H9 (cell line): Measurements from ENCODE around the gene PLEKHJ1. TPM values are rescaled to one million over a fixed set of nuclear protein-coding genes. Genes with fewer than 3 reads are reported as not detected.

ENCODE experiments used
- DNase-seq: peaks from one replicate; pipeline ENCODE4 v3.0.0-alpha.2; 2017
- H2AFZ ChIP-seq: one replicate; pipeline ENCODE4 v1.6.1; 2013; ENCODE audit warnings: mild to moderate bottlenecking, low read length, control low read depth, moderate library complexity
- H2AK5ac ChIP-seq: 2 replicates; pipeline ENCODE4 v1.6.1; 2013; ENCODE audit warnings: low read length, control low read depth, mixed read lengths; ENCODE audit not compliant: insufficient read length
- H2BK120ac ChIP-seq: one replicate; pipeline ENCODE4 v1.6.1; 2013; ENCODE audit warnings: low read depth, mild to moderate bottlenecking, low read length, control low read depth, inconsistent platforms; ENCODE audit not compliant: poor library complexity, severe bottlenecking
- H2BK12ac ChIP-seq: 2 replicates; pipeline ENCODE4 v1.6.1; 2013; ENCODE audit warnings: low read length, control low read depth, mixed read lengths, low read depth; ENCODE audit not compliant: insufficient read length
- H2BK15ac ChIP-seq: 2 replicates; pipeline ENCODE4 v1.6.1; 2013; ENCODE audit warnings: low read depth, low read length, control low read depth
- H2BK20ac ChIP-seq: one replicate; pipeline ENCODE4 v1.6.1; 2013; ENCODE audit warnings: low read depth, mild to moderate bottlenecking, low read length, control low read depth, inconsistent platforms; ENCODE audit not compliant: poor library complexity, severe bottlenecking
- H2BK5ac ChIP-seq: 2 replicates; pipeline ENCODE4 v1.6.1; 2013; ENCODE audit warnings: low read length, control low read depth, mixed read lengths; ENCODE audit not compliant: insufficient read length
- H3K14ac ChIP-seq: 2 replicates; pipeline ENCODE4 v1.6.1; 2013; ENCODE audit warnings: low read length, control low read depth; ENCODE audit not compliant: insufficient read depth
- H3K18ac ChIP-seq: 2 replicates; pipeline ENCODE4 v1.6.1; 2013; ENCODE audit warnings: low read depth, mild to moderate bottlenecking, mixed read lengths, low read length, control low read depth; ENCODE audit not compliant: insufficient read length
- H3K23ac ChIP-seq: 2 replicates; pipeline ENCODE4 v1.6.1; 2013; ENCODE audit warnings: low read length, control low read depth, mixed read lengths, low read depth; ENCODE audit not compliant: insufficient read length
- H3K23me2 ChIP-seq: 2 replicates; pipeline ENCODE4 v1.6.1; 2013; ENCODE audit warnings: low read depth, mild to moderate bottlenecking, mixed read lengths, low read length, control low read depth; ENCODE audit not compliant: insufficient read length, poor library complexity, severe bottlenecking
- H3K27ac ChIP-seq: 2 replicates; pipeline ENCODE4 v1.5.1; 2013; ENCODE audit warnings: low read length, control low read depth, mixed read lengths, low read depth; ENCODE audit not compliant: insufficient read length
- H3K27me3 ChIP-seq: 2 replicates; pipeline ENCODE4 v1.6.1; 2013; ENCODE audit warnings: low read length, control low read depth, inconsistent platforms; ENCODE audit not compliant: insufficient read depth
- H3K4ac ChIP-seq: 2 replicates; pipeline ENCODE4 v1.6.1; 2013; ENCODE audit warnings: low read depth, mild to moderate bottlenecking, control low read depth, inconsistent platforms, low read length, moderate library complexity
- H3K4me1 ChIP-seq: 2 replicates; pipeline ENCODE4 v1.6.1; 2013; ENCODE audit warnings: low read length, control low read depth, inconsistent platforms; ENCODE audit not compliant: insufficient read depth
- H3K4me2 ChIP-seq: 2 replicates; pipeline ENCODE4 v1.6.1; 2013; ENCODE audit warnings: low read length, control low read depth, mixed read lengths; ENCODE audit not compliant: insufficient read length, insufficient read depth
- H3K56ac ChIP-seq: 2 replicates; pipeline ENCODE4 v1.6.1; 2013; ENCODE audit warnings: low read depth, mild to moderate bottlenecking, mixed read lengths, low read length, control low read depth; ENCODE audit not compliant: insufficient read length
- H3K79me1 ChIP-seq: 2 replicates; pipeline ENCODE4 v1.6.1; 2013; ENCODE audit warnings: low read depth, mild to moderate bottlenecking, moderate library complexity, low read length, control low read depth, inconsistent platforms; ENCODE audit not compliant: insufficient read depth, poor library complexity, severe bottlenecking
- H3K79me2 ChIP-seq: 2 replicates; pipeline ENCODE4 v1.6.1; 2013; ENCODE audit warnings: low read length, control low read depth, inconsistent platforms; ENCODE audit not compliant: insufficient read depth
- H3K9ac ChIP-seq: 2 replicates; pipeline ENCODE4 v1.6.1; 2013; ENCODE audit warnings: low read length, control low read depth, mixed read lengths; ENCODE audit not compliant: insufficient read length; ENCODE audit errors: extremely low read depth
- H3K9me3 ChIP-seq: one replicate; pipeline ENCODE4 v1.6.1; 2013; ENCODE audit warnings: low read depth, low read length, inconsistent platforms; ENCODE audit not compliant: control insufficient read depth
- H3T11ph ChIP-seq: one replicate; pipeline ENCODE4 v1.6.1; 2013; ENCODE audit warnings: mild to moderate bottlenecking, low read length, control low read depth, inconsistent platforms
- H4K20me1 ChIP-seq: one replicate; pipeline ENCODE4 v1.6.1; 2013; ENCODE audit not compliant: control insufficient read depth, insufficient read length, insufficient read depth
- H4K5ac ChIP-seq: 2 replicates; pipeline ENCODE4 v1.6.1; 2013; ENCODE audit warnings: low read depth, mild to moderate bottlenecking, mixed read lengths, low read length, control low read depth; ENCODE audit not compliant: insufficient read length
- H4K8ac ChIP-seq: replicated peaks from 2 replicates; pipeline ENCODE4 v1.6.1; 2013; ENCODE audit warnings: low read length, control low read depth, mixed read lengths, low read depth; ENCODE audit not compliant: insufficient read length
- H4K91ac ChIP-seq: 2 replicates; pipeline ENCODE4 v1.6.1; 2013; ENCODE audit warnings: low read depth, mild to moderate bottlenecking, moderate library complexity, mixed read lengths, low read length, control low read depth; ENCODE audit not compliant: insufficient read length
- H3K27ac Mint-ChIP-seq, 3 experiments: 2 replicates in 2 of 3; 3 replicates in 1 of 3; pipeline ENCODE4 v1.8.0; 2020 to 2021; ENCODE audit warnings: mixed read lengths in 3 of 3, mild to moderate bottlenecking in 1 of 3, moderate library complexity in 1 of 3
- H3K27me3 Mint-ChIP-seq: 2 replicates; pipeline ENCODE4 v1.8.0; 2021; ENCODE audit warnings: low read depth, mild to moderate bottlenecking, moderate library complexity, mixed read lengths
- H3K36me3 Mint-ChIP-seq, 3 experiments: 2 replicates in 2 of 3; 3 replicates in 1 of 3; pipeline ENCODE4 v1.8.0; 2020 to 2021; ENCODE audit warnings: low read depth in 3 of 3, mixed read lengths in 3 of 3; ENCODE audit not compliant: insufficient read depth in 1 of 3
- H3K4me1 Mint-ChIP-seq, 2 experiments: 2 replicates each; pipeline ENCODE4 v1.8.0; 2020; ENCODE audit warnings: mixed read lengths in 2 of 2
- H3K4me3 Mint-ChIP-seq, 2 experiments: 2 replicates in 1 of 2; 3 replicates in 1 of 2; pipeline ENCODE4 v1.8.0; 2020 to 2021; ENCODE audit warnings: mild to moderate bottlenecking in 2 of 2, mixed read lengths in 2 of 2, moderate library complexity in 1 of 2
- H3K9me3 Mint-ChIP-seq, 2 experiments: 2 replicates in 1 of 2; 3 replicates in 1 of 2; pipeline ENCODE4 v1.8.0; 2020; ENCODE audit warnings: mild to moderate bottlenecking in 2 of 2, mixed read lengths in 2 of 2, moderate library complexity in 1 of 2
- CTCF ChIP-seq: fragments of 200-600 bp; sonication (generic); conservative IDR thresholded peaks from 3 replicates; pipeline ENCODE4 v1.8.0; 2021; ENCODE audit warnings: antibody characterized with exemption, mild to moderate bottlenecking
- WGBS: extraction: QIAGEN DNeasy Blood & Tissue Kit; methylation state at CpG from one replicate; pipeline ENCODE4 v1.1.7; 2013; ENCODE audit warnings: missing lambda C conversion rate, low lambda C conversion rate, mixed read lengths; ENCODE audit not compliant: insufficient read length; ENCODE audit errors: extremely low coverage; 5-methylcytosine and 5-hydroxymethylcytosine counted together
- total RNA-seq: library from RNA; stranded (reverse); gene quantifications from 2 replicates; pipeline ENCODE4 v1.2.1, GENCODE V29; 2021

PLEKHJ1 gene
- total RNA-seq, 1 experiment from 2014 or later = 139 TPM

DNA sequence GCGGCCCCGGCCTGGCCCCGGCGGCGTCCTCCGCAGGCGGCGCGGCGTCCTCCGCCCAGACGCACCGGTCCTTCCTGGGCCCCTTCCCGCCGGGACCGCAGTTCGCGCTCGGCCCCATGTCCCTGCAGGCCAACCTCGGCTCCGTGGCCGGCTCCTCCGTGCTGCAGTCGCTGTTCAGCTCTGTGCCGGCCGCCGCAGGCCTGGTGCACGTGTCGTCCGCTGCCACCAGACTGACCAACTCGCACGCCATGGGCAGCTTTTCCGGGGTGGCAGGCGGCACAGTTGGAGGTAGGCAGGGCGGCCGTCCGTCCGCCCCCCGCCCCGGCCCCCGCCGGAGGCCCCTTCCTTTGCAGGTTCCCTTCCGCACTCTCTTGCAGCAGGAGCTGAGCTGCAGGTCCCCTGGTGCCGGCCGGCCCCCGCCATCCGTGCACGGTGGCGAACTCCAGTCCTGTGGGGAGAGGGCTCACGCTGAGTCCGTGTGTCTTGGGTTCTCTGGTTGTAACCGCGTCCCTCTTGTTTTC, 9.2 kb downstream of the PLEKHJ1 start:
- no peaks in the 10 kb centered on the region for H3K9me3 Mint-ChIP-seq
- peaks cover 9 to 44% (median 40%) of the 10 kb centered on the region in 3 experiments; a peak in 6 of 7 replicates for H3K36me3 Mint-ChIP-seq
- Histone ChIP-seq H3K14ac (no peak overlapping the region), H3K18ac (no peak overlapping the region), H3K27me3 (no peaks in the 10 kb centered on the region), H3K56ac (no peak overlapping the region), H2BK15ac (no peak overlapping the region), H3K79me2 (no peaks in the 10 kb centered on the region), H3K27ac (no peak overlapping the region), H4K8ac (no peak overlapping the region), H2BK120ac (no peak overlapping the region), H2BK12ac (no peak overlapping the region), H2AK5ac (no peak overlapping the region), H2BK20ac (no peak overlapping the region), H3K4me1 (no peaks in the 10 kb centered on the region), H3K4me2 (no peak overlapping the region), H4K5ac (no peak overlapping the region), H3K23me2 (no peaks in the 10 kb centered on the region), H3T11ph (no peak overlapping the region), H2AFZ (no peak overlapping the region), H3K79me1 (no peaks in the 10 kb centered on the region), H4K20me1 (no peaks in the 10 kb centered on the region), H3K4ac (no peak overlapping the region), H4K91ac (no peak overlapping the region), H3K9me3 (no peaks in the 10 kb centered on the region), H3K9ac (no peak overlapping the region), H3K23ac (no peak overlapping the region), H2BK5ac (no peak overlapping the region)
- H3K27me3 Mint-ChIP-seq = no peaks in the 10 kb centered on the region; the same call in 1 of the 2 replicates
- DNase-seq = no peak
- WGBS = no CpG with 5 or more reads among the region's 53 CpGs
- no peak overlapping the region for H3K27ac Mint-ChIP-seq
- no peak for TF ChIP-seq CTCF
- no peaks in the 10 kb centered on the region for H3K4me1 Mint-ChIP-seq
- H3K4me3 Mint-ChIP-seq = no peak overlapping the region
